Spleen (tissue), 11 donors: ENCODE data around the gene ATOH8. TPM values are rescaled to one million over a fixed set of nuclear protein-coding genes. Genes with fewer than 3 reads are reported as not detected.

ENCODE experiments used
- DNase-seq: peaks from one replicate; pipeline ENCODE4 v3.0.0-alpha.2; 2020
- H3K27ac ChIP-seq, 8 donors: fragments of 200-600 bp; sonication (generic) in 7 of 8; 1 replicate in 4 of 8; 2 replicates in 4 of 8; pipeline versions ENCODE4 v1.5.0 to v1.8.0; 2016 to 2021; ENCODE audit warnings: inconsistent platforms in 4 of 8, mild to moderate bottlenecking in 4 of 8, moderate library complexity in 1 of 8
- H3K27me3 ChIP-seq, 7 donors: fragments of 200-600 bp; sonication (generic) in 6 of 7; replicated peaks in 1 of 7; 1 replicate in 4 of 7; 2 replicates in 3 of 7; pipeline versions ENCODE4 v1.5.0 to v1.8.0; 2016 to 2021; ENCODE audit warnings: inconsistent platforms in 3 of 7, mild to moderate bottlenecking in 1 of 7
- H3K36me3 ChIP-seq, 6 donors: fragments of 200-600 bp; sonication (generic) in 5 of 6; 1 replicate in 4 of 6; 2 replicates in 2 of 6; pipeline versions ENCODE4 v1.5.0 to v1.8.0; 2016 to 2021; ENCODE audit warnings: inconsistent platforms in 2 of 6
- H3K4me1 ChIP-seq, 6 donors: fragments of 200-600 bp; sonication (generic) in 5 of 6; 1 replicate in 3 of 6; 2 replicates in 3 of 6; pipeline versions ENCODE4 v1.5.0 to v1.8.0; 2016 to 2021; ENCODE audit warnings: inconsistent platforms in 3 of 6
- H3K4me3 ChIP-seq, 8 donors: fragments of 200-600 bp; sonication (generic) in 7 of 8; 1 replicate in 4 of 8; 2 replicates in 4 of 8; pipeline versions ENCODE4 v1.5.0 to v1.8.0; 2016 to 2021; ENCODE audit warnings: inconsistent platforms in 4 of 8, mild to moderate bottlenecking in 4 of 8, moderate library complexity in 2 of 8
- H3K9me3 ChIP-seq, 8 donors: fragments of 200-600 bp; sonication (generic) in 7 of 8; 1 replicate in 4 of 8; 2 replicates in 4 of 8; pipeline versions ENCODE4 v1.5.0 to v1.8.0; 2016 to 2021; ENCODE audit warnings: inconsistent platforms in 4 of 8
- CTCF ChIP-seq, 11 experiments: fragments of 200-600 bp in 7 of 11; fragments of 450-650 bp in 4 of 11; sonication (generic) in 4 of 11; IDR thresholded peaks in 8 of 11; conservative IDR thresholded peaks in 3 of 11; 1 replicate in 7 of 11; 2 replicates in 4 of 11; pipeline versions ENCODE4 v1.4.0 to v1.8.0; 2016 to 2021; ENCODE audit warnings: antibody characterized with exemption in 11 of 11, inconsistent platforms in 4 of 11, mild to moderate bottlenecking in 1 of 11
- POLR2A ChIP-seq, 3 donors: fragments of 450-650 bp; IDR thresholded peaks; one replicate each; pipeline ENCODE4 v1.5.1; 2017; ENCODE audit warnings: antibody characterized with exemption in 3 of 3, mild to moderate bottlenecking in 1 of 3
- POLR2AphosphoS5 ChIP-seq, 3 donors: sonication (generic); formaldehyde crosslinking; IDR thresholded peaks; one replicate each; pipeline ENCODE4 v1.5.1; 2017; ENCODE audit warnings: antibody characterized with exemption in 3 of 3
- WGBS, 5 donors: extraction: QIAGEN DNeasy Blood & Tissue Kit in 3 of 5; methylation state at CpG; one replicate each; pipeline versions ENCODE4 v1.1.5 to v1.1.7; 2013 to 2018; 5-methylcytosine and 5-hydroxymethylcytosine counted together
- intact Hi-C: fragments of 100-400 bp; cut with DNase I; formaldehyde crosslinking; loops from one replicate; pipeline ENCODE4 v1.15.0; 2023; ENCODE audit warnings: low total_unique reads
- polyA plus RNA-seq, 3 donors: library from polyadenylated mRNA; stranded (reverse); fragments of 200-250 nt; gene quantifications; one replicate each; pipeline ENCODE4 v1.2.1, GENCODE V29; 2013
- total RNA-seq, 7 donors: library from RNA; depleted of rRNA in 3 of 7; stranded (reverse); fragments of >200 nt in 3 of 7; fragmentation: NEBNext Ultra II Directional in 4 of 7; extraction: Animal tissue kit (Norgen Biotek cat#: 25700) in 4 of 7; gene quantifications; one replicate each; pipeline versions ENCODE4 v1.1.0 to v1.2.1, GENCODE V29; 2016 to 2021
- donor health status: healthy with polysubstance abuse.
- donor health status: DM: no; HTN: no; CAD: no; lungs with moderate emphysema.
- donor health status: DM: no; HTN: no; CAD: no.
- donor health status: Bipolar disorder and iron deficiency.
- donor health status: healthy.
- donor health status: DM: no; HTN: no; CAD: no.
- donor health status: DM: yes; HTN: yes; CAD: no.

The ATOH8 gene
- total and polyA plus RNA-seq, 10 donors, result 6.4 to 53.0 (median 17.4) TPM

GRCh38 chr2:85778646-85779379 is 25.0 kb downstream of the ATOH8 start:
- intact Hi-C loops, result no loop called here
- DNase-seq, result peak; percentile 44
- Histone ChIP-seq H3K27me3 (peaks cover 0 to 1% (median 0%) of the 10 kb centered on the region in 7 donors), H3K27ac (peak overlapping the region in 2 of 8 donors; percentile 4 to 7), H3K9me3 (no peaks in the 10 kb centered on the region), H3K36me3 (no peaks in the 10 kb centered on the region), H3K4me3 (no peak overlapping the region), H3K4me1 (peaks cover 6 to 71% (median 40%) of the 10 kb centered on the region in 6 donors)
- no peak for TF ChIP-seq POLR2A (IDR thresholded peaks at IDR 0.05)
- peak in 1 of 3 donors; percentile 11 for TF ChIP-seq POLR2AphosphoS5 (IDR thresholded peaks at IDR 0.05)
- TF ChIP-seq CTCF (IDR thresholded peaks at IDR 0.05 in 8 of 11, conservative IDR thresholded peaks at IDR 0.05 in 3 of 11), result no peak
- 80 to 88% (median 83%) methylated on average over 16 of the region's 16 CpGs for WGBS, 5 donors

DNA sequence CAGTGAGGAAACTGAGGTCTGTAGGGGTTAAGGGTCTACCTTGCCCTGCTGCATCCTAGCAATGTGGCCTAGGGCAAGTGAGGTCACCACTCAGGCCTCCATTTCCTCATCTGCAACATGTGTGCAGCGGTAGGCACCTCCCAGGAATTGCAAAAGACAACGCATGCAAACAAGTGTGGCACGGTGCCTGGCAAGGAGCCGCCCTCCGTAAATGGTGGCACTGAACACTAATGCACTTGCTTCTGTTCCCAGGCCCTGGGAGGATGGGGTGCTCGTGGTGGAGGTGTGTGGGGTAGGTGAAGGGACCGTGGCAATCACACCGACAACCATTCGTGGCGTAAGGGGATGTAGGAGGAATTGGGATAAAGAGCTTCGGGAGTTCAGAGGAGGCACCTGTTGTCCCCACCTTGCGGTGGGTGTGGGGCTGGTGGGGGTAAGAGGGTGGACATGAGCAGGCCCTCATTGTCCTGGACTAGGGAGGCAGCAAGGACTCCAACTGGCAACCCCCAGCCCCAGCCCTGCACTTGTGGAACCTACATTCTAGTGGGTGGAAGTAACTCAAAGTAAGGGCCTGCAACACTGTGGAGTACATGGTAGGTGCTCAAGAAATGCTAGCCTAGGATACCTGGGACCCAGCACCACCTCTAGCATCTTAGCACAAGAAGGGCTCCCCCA is 26.0 kb downstream of the ATOH8 start:
- H3K4me1 ChIP-seq, result peaks cover 3 to 70% (median 36%) of the 10 kb centered on the region in 6 donors
- 69 to 85% (median 78%) methylated on average over 11 to 12 of the region's 12 CpGs for WGBS, 5 donors
- H3K4me3 ChIP-seq, result no peak overlapping the region
- peak overlapping the region in 1 of 8 donors; percentile 1 for H3K27ac ChIP-seq
- intact Hi-C loops, result no loop called here
- H3K9me3 ChIP-seq, result no peaks in the 10 kb centered on the region
- peaks cover 0 to 2% (median 0%) of the 10 kb centered on the region in 7 donors for H3K27me3 ChIP-seq
- DNase-seq, result peak; percentile 45
- no peaks in the 10 kb centered on the region for H3K36me3 ChIP-seq
- TF ChIP-seq POLR2AphosphoS5 (IDR thresholded peaks at IDR 0.05) (no peak), CTCF (IDR thresholded peaks at IDR 0.05 in 8 of 11, conservative IDR thresholded peaks at IDR 0.05 in 3 of 11) (no peak), POLR2A (IDR thresholded peaks at IDR 0.05) (no peak)

- intact Hi-C loops, result no loop called here
- Histone ChIP-seq H3K9me3 (no peaks in the 10 kb centered on the region), H3K27ac (no peak overlapping the region), H3K36me3 (no peaks in the 10 kb centered on the region), H3K27me3 (peaks cover 0 to 9% (median 0%) of the 10 kb centered on the region in 7 donors), H3K4me1 (peaks cover 3 to 72% (median 39%) of the 10 kb centered on the region in 6 donors), H3K4me3 (no peak overlapping the region)
- TF ChIP-seq CTCF (IDR thresholded peaks at IDR 0.05 in 8 of 11, conservative IDR thresholded peaks at IDR 0.05 in 3 of 11) (no peak), POLR2A (IDR thresholded peaks at IDR 0.05) (no peak), POLR2AphosphoS5 (IDR thresholded peaks at IDR 0.05) (no peak)
- WGBS, 5 donors, result 73 to 87% (median 85%) methylated on average over 13 to 14 of the region's 14 CpGs
- peak; percentile 54 for DNase-seq
Observed at GRCh38 chr2:85780316-85781012, 26.7 kb downstream of the ATOH8 start.

- Histone ChIP-seq H3K4me3 (no peak overlapping the region), H3K27ac (no peak overlapping the region), H3K9me3 (no peaks in the 10 kb centered on the region), H3K36me3 (no peaks in the 10 kb centered on the region), H3K4me1 (peaks cover 3 to 73% (median 40%) of the 10 kb centered on the region in 6 donors), H3K27me3 (peaks cover 0 to 14% (median 0%) of the 10 kb centered on the region in 7 donors)
- intact Hi-C loops, result no loop called here
- no peak for TF ChIP-seq POLR2AphosphoS5 (IDR thresholded peaks at IDR 0.05)
- DNase-seq, result no peak
- 85 to 92% (median 91%) methylated on average over 5 of the region's 5 CpGs for WGBS, 5 donors
Observed at GRCh38 chr2:85781013-85781332, 27.2 kb downstream of the ATOH8 start.
